Caco-2 (cell line): ENCODE data around the gene DYRK3. TPM values are rescaled to one million over a fixed set of nuclear protein-coding genes. Genes with fewer than 3 reads are reported as not detected.

Experiments used
- BruUV-seq: library from RNA; stranded (reverse); fragments of 400-500 nt; replicated peaks from 2 replicates; lab custom pipeline; 2021; lab: Mats Ljungman, UMichigan
- CTCF ChIA-PET: fragments of 300-600 bp; sonication (Branson Sonifier 250); formaldehyde crosslinking; loops from one replicate; lab custom pipeline; 2022; ENCODE audit warnings: antibody characterized with exemption; lab: Charles Lee
- POLR2A ChIA-PET: fragments of 300-600 bp; sonication (Branson Sonifier 250); formaldehyde crosslinking; loops from one replicate; lab custom pipeline; 2022; ENCODE audit warnings: antibody characterized with exemption; lab: Charles Lee
- DNase-seq, 2 experiments: peaks; one replicate each; pipeline versions ENCODE4 v3.0.0 to v3.0.0-alpha.2; 2020 to 2022
- H3K27me3 ChIP-seq: replicated peaks from 2 replicates; pipeline ENCODE4 v1.6.0; 2011; ENCODE audit warnings: low read length; ENCODE audit not compliant: control insufficient read depth, insufficient read depth
- H3K36me3 ChIP-seq: 2 replicates; pipeline ENCODE4 v1.5.1; 2011; ENCODE audit warnings: low read length; ENCODE audit not compliant: control insufficient read depth, insufficient read depth
- H3K4me1 ChIP-seq: fragments of 250-450 bp; sonication (Bioruptor Pico); 2 replicates; pipeline ENCODE4 v1.5.1; 2020; ENCODE audit warnings: mild to moderate bottlenecking
- H3K4me3 ChIP-seq: 2 replicates; pipeline ENCODE4 v1.5.1; 2011; ENCODE audit warnings: low read depth, mild to moderate bottlenecking, control low read depth, low read length
- H3K9me3 ChIP-seq: fragments of 250-450 bp; sonication (Bioruptor Pico); 2 replicates; pipeline ENCODE4 v1.5.1; 2020; ENCODE audit warnings: mild to moderate bottlenecking, moderate library complexity
- H3K27ac Mint-ChIP-seq: one replicate; pipeline ENCODE4 v1.8.0; 2022; ENCODE audit warnings: mixed read lengths; ENCODE audit not compliant: unreplicated experiment
- H3K27me3 Mint-ChIP-seq: one replicate; pipeline ENCODE4 v1.8.0; 2022; ENCODE audit warnings: mixed read lengths; ENCODE audit not compliant: insufficient read depth, unreplicated experiment
- H3K36me3 Mint-ChIP-seq: one replicate; pipeline ENCODE4 v1.8.0; 2022; ENCODE audit warnings: mild to moderate bottlenecking, mixed read lengths; ENCODE audit not compliant: insufficient read depth, unreplicated experiment
- H3K4me1 Mint-ChIP-seq: one replicate; pipeline ENCODE4 v1.8.0; 2022; ENCODE audit warnings: low read depth, mixed read lengths; ENCODE audit not compliant: unreplicated experiment
- H3K4me3 Mint-ChIP-seq: one replicate; pipeline ENCODE4 v1.8.0; 2022; ENCODE audit warnings: mild to moderate bottlenecking, moderate library complexity, mixed read lengths; ENCODE audit not compliant: unreplicated experiment
- H3K9me3 Mint-ChIP-seq: one replicate; pipeline ENCODE4 v1.8.0; 2022; ENCODE audit warnings: mixed read lengths; ENCODE audit not compliant: unreplicated experiment
- intact Hi-C: fragments of 100-400 bp; cut with micrococcal nuclease; formaldehyde crosslinking; loops from one replicate; pipeline ENCODE4 v1.10.0; 2022; ENCODE audit not compliant: unreplicated experiment
- total RNA-seq: library from RNA; stranded (reverse); gene quantifications from 2 replicates; pipeline ENCODE4 v1.2.3, GENCODE V29; 2022
- TF ChIP-seq, protein P1 (sequence below), 2 experiments: fragments of 200-600 bp in 1 of 2; IDR thresholded peaks; 1 replicate in 1 of 2; 2 replicates in 1 of 2; pipeline versions ENCODE4 v1.5.1 to v1.8.0; 2011 to 2022; ENCODE audit warnings: antibody characterized with exemption in 1 of 2, control low read depth in 1 of 2, inconsistent platforms in 1 of 2, low read depth in 1 of 2, low read length in 1 of 2, mild to moderate bottlenecking in 1 of 2, moderate library complexity in 1 of 2; ENCODE audit not compliant: insufficient read depth in 1 of 2, severe bottlenecking in 1 of 2, unreplicated experiment in 1 of 2

The DYRK3 gene
- total RNA-seq, 1 experiment from 2014 or later = not detected

DNA sequence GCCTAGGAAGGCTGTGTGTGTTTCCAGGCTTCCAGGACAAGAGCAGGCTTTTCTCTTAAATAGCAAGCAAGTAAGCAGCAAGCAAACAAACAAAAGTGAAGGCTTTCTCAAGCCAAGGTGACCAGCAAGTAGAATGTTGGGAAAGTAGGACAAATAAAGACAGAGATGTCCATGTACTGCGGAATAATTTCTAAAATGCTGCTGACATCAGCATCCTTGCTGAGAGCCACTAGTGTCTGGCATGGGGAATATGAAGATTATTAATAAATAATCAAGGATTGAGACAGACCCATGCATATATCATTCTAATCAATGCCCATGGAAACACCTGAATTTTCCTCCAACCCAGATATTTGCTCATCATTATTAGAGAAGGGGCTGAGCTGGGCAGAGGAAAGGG lies 6.4 kb upstream of the DYRK3 start:
- Histone ChIP-seq H3K36me3 (no peaks in the 10 kb centered on the region), H3K4me1 (no peaks in the 10 kb centered on the region), H3K9me3 (peaks cover 3% of the 10 kb centered on the region; the same call in 1 of the 2 replicates), H3K4me3 (no peak overlapping the region), H3K27me3 (no peaks in the 10 kb centered on the region)
- ChIA-PET POLR2A (no interaction called here), CTCF (interaction anchor here (1.2 to 1.6 kb wide), 2 partner anchors 13 to 35 kb away, joined by 3 to 5 read pairs; no protein-coding TSS in a partner anchor)
- BruUV-seq = no TSS peak
- TF ChIP-seq, protein P1, sequence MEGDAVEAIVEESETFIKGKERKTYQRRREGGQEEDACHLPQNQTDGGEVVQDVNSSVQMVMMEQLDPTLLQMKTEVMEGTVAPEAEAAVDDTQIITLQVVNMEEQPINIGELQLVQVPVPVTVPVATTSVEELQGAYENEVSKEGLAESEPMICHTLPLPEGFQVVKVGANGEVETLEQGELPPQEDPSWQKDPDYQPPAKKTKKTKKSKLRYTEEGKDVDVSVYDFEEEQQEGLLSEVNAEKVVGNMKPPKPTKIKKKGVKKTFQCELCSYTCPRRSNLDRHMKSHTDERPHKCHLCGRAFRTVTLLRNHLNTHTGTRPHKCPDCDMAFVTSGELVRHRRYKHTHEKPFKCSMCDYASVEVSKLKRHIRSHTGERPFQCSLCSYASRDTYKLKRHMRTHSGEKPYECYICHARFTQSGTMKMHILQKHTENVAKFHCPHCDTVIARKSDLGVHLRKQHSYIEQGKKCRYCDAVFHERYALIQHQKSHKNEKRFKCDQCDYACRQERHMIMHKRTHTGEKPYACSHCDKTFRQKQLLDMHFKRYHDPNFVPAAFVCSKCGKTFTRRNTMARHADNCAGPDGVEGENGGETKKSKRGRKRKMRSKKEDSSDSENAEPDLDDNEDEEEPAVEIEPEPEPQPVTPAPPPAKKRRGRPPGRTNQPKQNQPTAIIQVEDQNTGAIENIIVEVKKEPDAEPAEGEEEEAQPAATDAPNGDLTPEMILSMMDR (IDR thresholded peaks at IDR 0.05; ENCODE audit: insufficient read depth in 1 of 2, low read depth in 1 of 2, low read length in 1 of 2, severe bottlenecking in 1 of 2, unreplicated experiment in 1 of 2) = no peak
- H3K36me3 Mint-ChIP-seq = no peaks in the 10 kb centered on the region
- no peaks in the 10 kb centered on the region for H3K4me1 Mint-ChIP-seq
- peak overlapping the region; percentile 0 for H3K27ac Mint-ChIP-seq
- H3K9me3 Mint-ChIP-seq = no peaks in the 10 kb centered on the region
- intact Hi-C loops = no loop called here
- peaks cover 4% of the 10 kb centered on the region for H3K27me3 Mint-ChIP-seq
- no peak overlapping the region for H3K4me3 Mint-ChIP-seq
- DNase-seq = no peak

DNA sequence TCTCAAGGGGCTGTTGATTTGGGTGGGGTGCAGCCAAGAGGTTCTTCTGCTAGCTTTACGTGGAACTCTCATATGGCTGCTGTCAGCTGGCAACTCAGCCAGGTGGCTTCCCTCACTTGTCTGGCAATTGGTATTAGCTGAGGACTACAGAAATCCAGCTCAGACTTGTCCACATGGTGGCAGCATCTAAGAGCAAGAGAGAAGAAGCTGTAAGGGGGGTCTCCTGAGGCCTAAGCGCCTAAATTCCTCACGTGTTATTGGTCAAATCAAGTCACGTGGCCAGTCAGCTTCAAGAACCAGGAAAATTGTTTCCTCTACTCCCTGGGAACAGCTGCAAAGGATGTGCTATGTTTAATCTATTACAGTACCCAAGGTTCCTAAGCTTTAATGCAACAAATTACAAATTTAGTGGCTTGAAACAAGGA lies 4.2 kb upstream of the DYRK3 start:
- Histone ChIP-seq H3K4me1 (no peaks in the 10 kb centered on the region), H3K4me3 (no peak overlapping the region), H3K27me3 (no peaks in the 10 kb centered on the region; the same call in 1 of the 2 replicates), H3K36me3 (no peaks in the 10 kb centered on the region), H3K9me3 (peaks cover 3% of the 10 kb centered on the region; the same call in 1 of the 2 replicates)
- H3K36me3 Mint-ChIP-seq = peaks cover 6% of the 10 kb centered on the region
- CTCF ChIA-PET = interaction anchor here (0.6 to 1.3 kb wide), 17 partner anchors 11 to 353 kb away, joined by 3 to 42 read pairs (median 5); partner anchors contain the start of gene EIF2D
- no peak overlapping the region for H3K4me3 Mint-ChIP-seq
- peaks cover 4% of the 10 kb centered on the region for H3K27me3 Mint-ChIP-seq
- H3K27ac Mint-ChIP-seq = no peak overlapping the region
- TF ChIP-seq, protein P1 (IDR thresholded peaks at IDR 0.05; ENCODE audit: insufficient read depth in 1 of 2, low read depth in 1 of 2, low read length in 1 of 2, severe bottlenecking in 1 of 2, unreplicated experiment in 1 of 2) = peak; percentile 35 to 44
- no TSS peak for BruUV-seq
- POLR2A ChIA-PET = no interaction called here
- peak; percentile 69 to 83 for DNase-seq
- intact Hi-C loops = loop anchor here (1.0 to 5.0 kb wide), 3 partner anchors 91 to 281 kb away; no protein-coding TSS in a partner anchor
- H3K9me3 Mint-ChIP-seq = no peaks in the 10 kb centered on the region
- peaks cover 7% of the 10 kb centered on the region for H3K4me1 Mint-ChIP-seq

DNA sequence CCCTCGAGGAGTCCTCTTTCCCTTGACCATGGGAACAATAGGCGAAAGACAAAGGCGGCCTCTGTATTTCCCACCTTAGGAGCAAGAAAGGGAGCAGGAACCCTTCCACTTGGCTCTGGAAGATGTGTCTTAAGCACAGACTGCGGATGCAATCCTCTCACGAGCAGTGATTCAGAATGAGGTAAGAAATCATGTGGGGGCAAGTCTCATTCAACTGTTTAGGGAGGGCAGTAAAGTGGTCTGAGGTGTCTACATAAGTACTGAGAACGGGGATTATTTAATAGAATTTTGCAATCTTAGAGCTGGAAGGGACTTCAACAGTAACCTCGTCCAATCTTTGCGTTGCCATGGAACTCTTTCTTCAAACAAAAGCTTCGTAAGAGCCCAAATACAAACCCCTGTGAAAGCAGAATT lies 1.6 kb upstream of the DYRK3 start:
- Mint-ChIP-seq H3K36me3 (peaks cover 6% of the 10 kb centered on the region), H3K27ac (no peak overlapping the region), H3K27me3 (no peaks in the 10 kb centered on the region), H3K4me3 (no peak overlapping the region), H3K4me1 (peaks cover 7% of the 10 kb centered on the region), H3K9me3 (no peaks in the 10 kb centered on the region)
- Histone ChIP-seq H3K4me3 (no peak overlapping the region), H3K4me1 (no peaks in the 10 kb centered on the region), H3K9me3 (no peaks in the 10 kb centered on the region), H3K27me3 (no peaks in the 10 kb centered on the region; the same call in 1 of the 2 replicates), H3K36me3 (no peaks in the 10 kb centered on the region)
- no TSS peak for BruUV-seq
- DNase-seq = no peak
- intact Hi-C loops = loop anchor here (1.0 to 5.0 kb wide), 5 partner anchors 31 to 349 kb away; no protein-coding TSS in a partner anchor
- TF ChIP-seq, protein P1 (IDR thresholded peaks at IDR 0.05; ENCODE audit: insufficient read depth in 1 of 2, low read depth in 1 of 2, low read length in 1 of 2, severe bottlenecking in 1 of 2, unreplicated experiment in 1 of 2) = no peak
- POLR2A ChIA-PET = no interaction called here
- CTCF ChIA-PET = interaction anchor here (1.4 to 3.9 kb wide), 2 partner anchors 26 to 30 kb away, joined by 3 to 46 read pairs; no protein-coding TSS in a partner anchor
